NCI-H510A treated with DMSO at 0.1 percent for 48 hours (cell line): ENCODE measurements around the gene CRACR2A.

Experiments used
- DNase-seq: peaks from one replicate; lab custom pipeline; 2025; lab: John Stamatoyannopoulos, UW

Gene CRACR2A

DNA sequence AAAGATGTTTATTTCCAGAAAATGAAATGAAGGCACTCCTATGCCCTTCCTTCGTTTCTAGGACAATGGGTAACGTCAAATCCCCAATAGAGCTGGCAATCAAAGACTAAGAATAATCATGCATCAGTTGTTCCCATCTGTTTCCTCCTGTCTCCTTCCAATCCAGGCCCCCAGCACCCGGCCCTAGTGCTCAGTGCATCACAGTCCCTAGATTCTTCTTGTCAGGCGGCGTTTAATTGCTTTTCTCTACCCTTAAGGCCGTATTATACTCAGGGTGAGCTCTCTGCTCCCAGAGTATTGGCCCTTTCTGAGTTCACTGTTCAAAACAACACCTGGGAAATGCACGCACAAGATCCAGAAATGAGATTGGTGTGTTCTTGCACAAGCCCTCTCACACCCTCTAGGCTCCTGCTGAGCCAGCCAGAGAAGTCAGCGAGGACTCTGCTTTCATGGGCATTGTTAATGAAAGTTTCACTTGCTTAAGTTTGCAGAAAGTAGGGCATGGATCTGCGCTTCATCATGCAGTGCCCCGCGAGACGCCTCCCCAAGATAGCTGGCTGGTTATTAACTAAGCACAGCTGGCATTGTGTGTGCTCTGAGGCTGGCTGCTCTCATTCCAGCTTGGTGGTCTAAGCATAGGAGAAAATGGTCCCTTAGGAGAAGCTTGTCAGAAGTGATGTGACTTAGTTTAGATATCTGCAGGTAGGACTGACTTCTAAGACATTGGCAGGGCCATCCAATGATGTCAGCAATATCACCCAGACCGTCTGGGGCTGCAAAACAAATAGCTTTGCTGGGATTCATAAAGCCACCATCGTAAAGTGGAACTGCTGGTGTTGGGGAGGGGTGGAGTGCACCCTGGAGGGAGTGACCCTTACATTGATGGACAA, 28.7 kb downstream of the CRACR2A start:
- DNase-seq: no peak

DNA sequence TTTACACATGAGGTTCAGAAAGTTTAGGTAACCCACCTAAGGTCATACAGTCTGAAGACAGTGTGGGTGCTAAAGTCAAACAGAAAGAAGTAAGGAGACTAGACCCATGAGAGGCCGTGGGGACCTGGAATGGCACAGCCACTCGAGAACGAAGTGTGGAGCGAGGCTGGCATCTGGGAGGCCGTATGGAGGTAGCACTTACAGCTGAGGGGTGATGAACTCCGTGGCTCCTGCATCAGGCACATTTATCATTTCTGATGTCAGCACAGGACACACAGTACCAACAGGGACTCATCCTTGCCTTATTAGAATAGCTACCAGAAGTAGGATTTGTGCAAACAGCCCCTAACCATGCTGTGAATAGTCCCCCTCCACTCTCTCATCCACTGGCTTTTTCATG, 30.5 kb downstream of the CRACR2A start:
- no peak for DNase-seq

DNA sequence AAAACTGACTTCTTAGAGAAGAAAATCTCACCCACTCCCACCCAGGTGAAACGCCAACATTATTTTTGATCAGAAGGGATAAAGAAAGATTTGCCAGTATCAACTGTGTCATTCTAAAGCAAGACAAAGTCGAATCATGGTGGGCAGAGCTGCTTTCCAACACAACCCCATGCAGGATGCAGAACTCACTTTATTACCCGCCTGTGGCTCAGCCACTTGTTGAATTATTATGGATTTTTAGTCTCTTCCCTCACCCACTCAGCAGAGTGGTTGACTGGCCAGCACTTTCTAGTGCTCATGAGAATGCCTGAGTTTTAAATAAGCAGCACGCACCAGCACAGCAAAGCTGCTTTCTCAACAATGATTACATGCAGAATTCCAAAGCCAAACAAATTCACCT, 32.1 kb downstream of the CRACR2A start:
- no peak for DNase-seq

DNA sequence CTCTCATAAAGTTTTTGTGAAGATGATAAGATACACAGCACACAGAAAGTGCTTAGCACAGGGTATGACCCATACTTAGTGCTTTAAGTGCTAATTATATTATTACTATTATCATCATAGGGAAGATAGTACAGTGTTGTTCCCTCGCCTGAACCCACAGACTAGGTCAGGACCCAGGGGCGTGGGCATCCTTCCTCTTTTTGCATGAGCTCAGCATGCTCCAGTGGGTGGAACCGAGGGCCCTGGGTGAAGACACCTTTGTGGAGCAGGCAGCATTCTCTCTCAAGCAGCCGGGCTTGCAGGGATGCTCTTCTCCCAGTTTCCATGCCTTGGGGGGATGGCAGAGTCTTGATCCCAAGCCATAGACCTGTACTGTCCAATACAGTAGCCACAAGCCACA, 34.8 kb downstream of the CRACR2A start:
- DNase-seq: no peak

DNA sequence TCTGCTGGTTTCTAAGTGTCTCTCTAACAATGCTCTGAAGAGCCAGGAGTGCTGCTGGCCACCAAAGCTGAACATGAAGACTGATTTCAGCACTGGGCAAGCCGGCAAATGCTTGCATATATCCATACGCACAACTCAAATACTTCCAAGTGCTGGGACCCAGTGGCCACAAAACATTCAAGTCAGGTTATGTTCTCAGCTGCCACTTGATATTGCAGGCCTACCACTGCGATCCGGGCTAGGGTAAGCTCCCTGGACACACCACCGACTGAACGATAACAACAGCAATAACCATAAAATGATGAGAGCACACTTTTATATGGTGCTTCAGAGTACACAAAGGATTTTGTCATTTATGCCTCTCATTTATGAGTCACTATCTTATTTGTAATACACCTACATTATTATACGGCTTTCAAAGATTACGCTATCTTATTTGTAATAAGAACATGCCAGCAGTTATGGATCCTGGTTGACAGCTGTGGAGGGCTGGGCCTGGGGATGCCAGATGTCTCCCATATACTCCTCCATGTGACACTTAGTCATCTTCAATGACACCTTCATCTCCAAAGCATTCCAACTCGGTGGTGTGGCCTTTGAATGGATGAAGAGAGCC, 35.5 kb downstream of the CRACR2A start:
- DNase-seq: no peak

DNA sequence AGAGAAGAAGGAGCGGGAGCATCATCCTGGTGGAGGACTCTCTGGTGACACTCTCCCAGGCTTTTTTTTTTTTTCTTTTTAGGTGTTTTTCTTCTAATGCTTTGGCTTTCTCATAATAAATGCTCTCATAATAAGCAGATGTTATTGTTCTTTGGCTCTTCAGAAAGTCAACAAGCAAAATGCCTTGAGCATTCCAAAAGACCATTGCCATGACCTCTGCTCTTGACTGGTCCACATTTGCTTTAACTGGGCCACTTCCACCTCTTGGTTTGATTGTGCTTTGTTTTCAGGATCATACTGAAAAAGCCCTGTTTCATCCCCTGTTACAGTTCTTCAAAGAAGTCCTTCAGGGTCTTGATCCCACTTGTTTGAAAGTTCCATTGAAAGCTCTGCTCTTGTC, 36.9 kb downstream of the CRACR2A start:
- no peak for DNase-seq

DNA sequence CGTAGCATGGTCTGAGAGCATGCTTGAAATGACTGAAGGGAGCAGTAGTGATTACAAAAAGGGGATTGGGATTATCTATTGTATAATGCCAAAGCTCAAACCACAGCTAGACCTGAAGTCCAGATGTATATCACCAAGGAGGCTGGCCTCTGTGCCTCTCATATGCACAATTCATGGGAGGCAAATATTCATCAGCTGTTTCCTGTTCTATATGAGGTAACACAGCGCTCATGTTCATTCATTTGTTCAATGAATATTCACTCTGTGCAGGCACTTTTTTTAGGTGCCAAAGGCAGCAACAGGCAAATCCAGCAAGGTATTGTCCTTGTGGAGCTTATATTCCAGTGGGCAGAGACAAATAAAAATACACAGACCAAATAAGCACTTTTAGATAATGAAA, 39.0 kb downstream of the CRACR2A start:
- no peak for DNase-seq

DNA sequence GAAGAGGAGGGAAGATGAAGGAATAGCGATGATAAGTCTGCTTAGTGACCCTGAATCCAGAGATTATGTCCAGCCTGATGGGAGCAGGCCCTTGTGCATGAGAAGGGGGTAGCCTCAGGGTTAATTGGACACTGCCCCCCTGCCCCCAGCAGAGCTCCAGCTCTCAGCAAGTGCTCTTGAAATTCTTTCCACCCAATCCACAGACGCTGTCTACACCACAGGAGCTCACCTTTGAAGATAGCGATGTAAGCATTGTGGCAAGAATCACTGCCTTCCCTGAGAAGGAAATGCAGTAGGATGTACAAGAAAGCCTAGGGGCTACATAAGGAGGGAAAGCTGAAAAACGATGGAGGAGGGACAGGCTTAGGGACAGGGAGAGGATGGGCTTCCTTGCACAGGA, 39.4 kb downstream of the CRACR2A start:
- no peak for DNase-seq

DNA sequence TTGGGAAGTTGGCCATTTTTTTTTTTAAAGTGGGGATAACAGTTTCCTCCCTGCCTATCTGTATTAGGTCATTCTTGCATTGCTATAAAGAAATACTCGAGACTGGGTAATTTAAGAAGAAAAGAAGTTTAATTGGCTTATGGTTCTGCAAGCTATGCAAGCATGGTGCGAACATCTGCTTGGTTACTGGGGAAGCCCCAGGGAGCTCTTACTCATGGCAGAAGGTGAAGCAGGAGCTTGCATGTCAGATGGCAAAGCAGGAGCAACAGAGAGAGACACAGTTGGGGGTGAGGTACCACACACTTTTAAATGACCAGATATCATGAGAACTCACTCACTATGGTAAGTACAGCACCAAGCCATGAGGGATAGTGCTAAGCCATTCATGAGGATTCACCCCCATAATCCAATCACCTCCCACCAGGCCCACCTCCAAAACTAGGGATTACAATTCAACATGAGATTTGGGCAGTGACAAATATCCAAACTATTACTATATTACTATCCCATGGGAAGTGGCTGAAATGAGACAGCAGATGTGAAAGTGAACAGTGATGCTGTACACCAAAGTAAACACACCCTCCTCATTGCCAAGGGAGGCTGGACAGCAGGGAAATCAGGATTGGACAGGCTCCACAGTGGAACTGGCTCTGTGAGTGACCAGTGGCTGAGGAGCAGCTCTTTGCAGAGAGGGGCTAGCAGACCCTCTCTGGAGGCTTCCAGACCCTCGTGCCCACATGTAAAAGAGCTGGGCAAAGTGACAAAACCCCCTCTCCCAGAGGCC, 40.5 kb downstream of the CRACR2A start:
- DNase-seq: no peak

DNA sequence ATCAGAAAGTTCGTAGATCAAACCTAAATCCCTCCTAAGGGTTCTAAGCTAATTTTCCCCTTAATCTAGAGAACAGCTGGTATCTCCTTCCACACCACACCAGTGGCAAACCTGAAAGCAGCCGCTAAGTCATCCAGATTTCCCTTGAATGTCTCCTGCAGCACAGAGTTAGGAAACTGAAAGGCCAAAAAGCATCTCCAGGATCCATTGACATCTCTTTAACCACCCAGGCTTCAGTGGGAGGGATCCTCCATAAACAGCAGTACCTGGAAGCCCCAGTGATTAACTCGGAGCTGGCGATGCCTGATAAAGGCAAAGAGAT, 47.6 kb downstream of the CRACR2A start:
- DNase-seq: no peak

DNA sequence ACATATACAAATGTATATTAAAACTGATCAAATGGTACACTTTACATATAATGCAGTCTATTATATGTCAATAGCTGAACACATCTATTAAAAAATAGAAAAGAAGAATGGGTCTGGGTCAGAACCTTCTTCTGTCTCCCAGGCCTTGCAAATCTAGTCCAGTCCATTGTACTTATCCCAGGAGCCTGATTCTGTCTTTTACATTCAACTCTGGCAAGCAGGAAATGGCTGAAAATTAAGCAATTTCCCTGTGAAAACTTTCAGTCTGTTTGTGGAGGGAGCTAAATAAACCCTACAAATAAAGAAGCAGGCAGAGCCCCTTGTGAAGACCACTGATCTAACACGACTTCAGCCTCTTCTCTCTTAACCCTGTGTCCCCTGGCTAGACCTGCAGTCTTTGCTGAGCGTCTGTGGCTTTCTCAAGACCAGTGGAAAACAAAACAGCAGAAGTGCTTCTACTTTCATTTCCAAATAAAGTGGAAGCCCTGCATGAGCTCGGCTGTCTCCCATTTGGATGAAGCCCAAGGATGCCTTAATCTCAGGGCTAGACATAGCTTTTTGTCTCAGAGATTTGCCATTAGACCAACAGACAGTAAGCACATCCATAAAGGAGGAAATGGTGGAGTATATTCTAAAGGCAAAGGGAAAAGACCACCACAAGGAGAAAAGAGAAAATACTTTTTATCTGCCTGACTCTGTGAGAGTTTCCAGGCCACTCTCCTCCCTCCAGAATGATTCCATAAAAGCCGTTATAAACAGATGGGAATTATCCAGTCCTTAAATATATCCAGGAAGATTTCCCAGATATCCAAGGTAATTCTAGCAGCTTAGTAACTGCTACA, 48.2 kb downstream of the CRACR2A start:
- no peak for DNase-seq

DNA sequence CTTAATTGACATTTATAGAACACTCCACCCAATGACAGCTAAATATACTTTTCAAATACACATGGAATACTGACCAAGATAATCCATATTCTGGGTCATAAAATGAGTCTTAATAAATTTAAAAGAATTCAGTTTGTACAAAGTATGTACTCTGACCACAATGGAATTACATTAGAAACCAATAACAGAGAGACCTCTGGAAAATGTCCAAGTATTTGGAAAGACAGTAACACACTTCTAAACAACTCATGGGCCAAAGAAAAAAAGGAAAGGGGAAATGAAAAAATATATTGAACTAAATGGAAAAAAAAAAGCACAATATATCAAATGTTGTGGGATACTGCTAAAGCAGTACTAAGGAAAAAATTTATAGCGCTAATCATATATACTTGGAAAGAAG, 52.0 kb downstream of the CRACR2A start:
- no peak for DNase-seq

DNA sequence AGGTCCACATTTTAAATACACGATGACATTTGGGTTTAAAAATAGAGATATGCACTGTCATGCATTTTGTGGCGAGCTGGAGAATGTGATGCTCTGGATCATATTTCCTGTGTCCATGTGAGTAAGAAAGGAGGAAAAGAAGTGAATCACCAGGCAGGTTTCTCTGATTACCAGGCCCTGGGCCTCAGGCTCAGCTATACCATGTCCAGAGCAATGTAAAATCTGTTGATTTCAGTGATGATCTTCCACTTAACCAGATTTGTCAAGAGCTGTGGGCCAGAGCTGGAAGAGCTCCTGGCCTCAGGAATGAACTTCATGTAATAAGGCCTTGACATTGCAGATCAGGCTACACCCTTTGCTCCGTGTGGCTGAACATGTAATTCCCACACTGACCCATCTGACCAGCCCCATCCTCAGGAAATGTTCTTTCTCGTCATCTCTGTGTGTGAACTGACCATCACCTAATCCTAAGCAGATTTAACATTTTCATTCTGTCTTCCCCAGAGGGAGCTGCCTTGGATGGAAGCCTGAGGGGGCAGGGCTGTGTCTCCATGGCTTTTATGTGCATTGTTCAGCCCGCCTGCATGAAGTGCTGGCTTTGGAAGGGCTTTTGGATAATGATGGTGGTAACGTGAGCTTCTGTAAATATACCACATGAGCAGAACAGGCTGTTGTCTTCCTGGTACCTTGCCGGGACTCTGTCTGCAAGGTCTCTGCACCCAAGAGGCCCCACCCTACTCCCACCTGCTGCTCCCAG, 54.5 kb downstream of the CRACR2A start:
- peak; percentile 91 for DNase-seq

DNA sequence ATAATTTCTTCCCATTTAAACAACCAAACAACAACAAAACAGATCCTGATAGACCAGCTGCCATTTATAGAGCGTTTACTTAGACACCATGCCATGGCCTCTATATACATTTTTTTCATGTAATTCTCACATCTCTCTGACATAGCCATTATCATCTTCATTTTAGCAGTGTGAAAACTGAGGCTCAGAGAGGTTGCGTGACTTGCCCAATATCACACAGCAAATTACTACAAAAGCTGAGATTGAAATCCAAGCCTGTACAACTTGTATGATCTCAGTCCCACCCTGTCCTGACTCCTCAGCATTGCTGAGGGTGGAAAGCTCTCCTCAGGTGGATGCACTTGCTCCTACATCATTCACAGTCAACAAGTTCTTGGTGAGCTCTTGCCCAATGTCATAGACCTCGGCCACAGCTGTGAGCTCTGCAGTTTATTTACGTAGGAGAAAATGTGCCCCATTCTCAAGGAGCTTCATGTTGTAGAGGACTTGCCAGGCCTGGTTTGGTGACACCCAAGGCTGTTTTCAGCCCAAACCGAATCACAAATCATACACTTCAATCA, 55.5 kb downstream of the CRACR2A start:
- no peak for DNase-seq

DNA sequence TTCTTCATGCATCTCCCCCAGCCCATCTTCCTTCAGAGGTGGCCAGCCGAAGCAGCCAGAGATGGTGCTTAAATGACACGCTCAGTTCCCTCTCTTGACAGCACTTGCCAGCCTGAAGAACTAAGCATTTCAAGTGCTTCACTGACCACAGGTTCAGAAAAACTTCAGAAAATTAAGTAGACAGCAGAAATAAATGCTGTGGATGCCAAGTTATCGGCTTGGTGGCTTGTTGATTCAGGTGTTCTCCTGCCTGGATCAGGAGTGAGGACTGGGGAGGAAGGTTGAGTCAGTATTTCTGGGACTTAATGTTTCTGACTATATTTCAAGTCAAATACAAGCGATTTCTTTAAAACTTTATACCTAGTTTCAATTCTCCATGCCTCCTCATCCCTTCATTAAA, 58.2 kb downstream of the CRACR2A start:
- DNase-seq: no peak

DNA sequence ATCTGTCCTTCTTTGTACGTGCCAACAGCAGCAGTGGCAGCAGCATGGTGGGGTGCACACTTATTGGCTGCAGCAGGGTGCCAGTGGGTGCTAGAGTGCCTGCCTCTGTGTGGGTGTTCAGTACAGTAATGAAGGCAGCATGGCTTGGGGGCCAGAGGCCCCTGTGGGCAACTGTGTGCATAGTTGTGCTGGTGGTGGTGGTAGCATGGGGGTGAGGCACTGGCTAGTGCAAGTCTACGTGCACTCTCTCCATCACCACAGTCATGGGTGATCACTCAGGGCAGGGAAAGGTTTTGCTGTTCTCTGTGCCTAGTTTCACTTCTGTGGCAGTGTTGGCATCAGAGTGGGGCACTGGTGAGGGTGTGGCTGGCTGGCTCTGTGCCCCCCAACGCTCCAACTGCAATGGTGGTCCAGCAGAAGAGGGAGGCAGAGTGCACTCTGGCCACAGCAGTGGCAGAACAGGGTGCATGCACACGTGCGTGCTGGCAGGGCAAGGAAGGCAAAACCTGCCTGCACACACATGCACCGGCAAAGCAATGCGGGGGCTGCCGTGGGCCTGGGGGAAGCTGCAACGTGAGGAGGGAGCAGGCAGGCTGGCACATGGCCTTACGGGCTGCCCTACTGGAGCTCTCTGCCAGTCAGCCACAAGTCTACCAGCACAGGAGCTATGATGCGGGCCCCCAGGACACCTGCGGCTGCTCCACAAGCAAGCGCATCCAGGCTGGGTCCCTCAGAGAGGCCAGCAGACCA, 60.1 kb downstream of the CRACR2A start:
- DNase-seq: no peak

DNA sequence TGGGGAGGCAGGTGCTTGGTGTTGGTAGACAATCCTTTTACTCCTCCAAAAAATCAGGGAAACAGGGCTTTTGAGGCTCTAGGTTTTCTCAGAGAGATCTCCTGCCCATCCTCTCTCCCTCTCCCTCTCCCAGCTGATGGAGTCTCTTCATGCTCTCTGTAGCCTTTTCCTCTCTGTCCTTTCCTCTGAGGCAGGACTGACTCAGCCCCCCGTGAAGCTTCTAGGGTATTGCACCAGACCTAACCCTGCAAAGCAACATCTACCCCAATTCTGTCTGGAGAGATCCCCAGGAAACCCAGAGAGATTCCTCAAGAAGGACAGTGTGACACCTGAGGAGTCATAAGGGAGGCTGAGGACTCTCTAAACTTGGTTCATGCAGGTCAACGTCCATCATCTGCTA, 66.4 kb downstream of the CRACR2A start:
- no peak for DNase-seq

DNA sequence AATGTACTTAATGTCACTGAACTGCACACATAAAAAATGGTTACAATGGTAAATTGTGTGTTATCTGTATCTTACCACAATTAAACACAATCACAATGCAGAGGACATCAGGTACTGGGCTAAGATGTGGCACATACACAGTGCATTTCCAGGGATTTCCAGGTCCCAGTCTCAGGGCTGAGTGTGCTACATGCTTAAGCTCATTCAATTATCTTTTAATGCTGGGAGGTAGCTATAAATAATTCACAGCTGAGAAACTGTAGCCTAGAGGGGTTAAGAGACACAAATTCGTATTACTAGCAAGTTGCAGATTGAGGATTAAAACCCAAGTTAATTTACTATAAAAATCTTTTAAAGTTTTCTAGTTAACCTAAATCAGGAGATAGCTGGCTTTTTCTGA, 67.1 kb downstream of the CRACR2A start:
- DNase-seq: no peak

DNA sequence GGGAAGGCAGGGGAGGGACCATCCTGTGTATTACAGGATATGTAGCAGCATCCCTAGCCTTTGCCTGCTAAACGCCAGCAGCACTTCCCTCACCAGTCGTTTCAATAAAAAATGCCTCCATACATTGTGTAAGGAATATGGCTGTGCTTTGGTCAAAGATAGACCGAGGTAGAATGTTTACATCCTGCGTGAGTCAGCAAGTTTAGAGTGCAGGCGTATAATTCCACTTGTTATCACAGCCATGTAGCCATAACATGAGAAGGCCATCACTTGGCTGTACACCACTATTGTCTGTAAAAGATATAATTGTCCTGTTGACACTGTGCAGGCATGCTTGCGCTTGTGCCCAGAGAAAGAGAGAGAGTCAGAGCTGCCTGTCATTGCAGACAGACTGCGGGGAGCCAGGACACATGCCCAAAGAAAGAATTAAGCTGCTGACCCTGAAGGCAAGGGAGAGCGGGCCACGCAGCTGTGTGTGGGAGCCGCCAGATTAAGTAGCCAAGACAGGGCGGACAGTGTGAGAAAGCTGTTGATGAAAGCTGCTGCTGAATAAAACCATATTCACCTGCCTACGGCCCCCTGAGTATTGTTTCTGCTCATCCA, 68.4 kb downstream of the CRACR2A start:
- DNase-seq: peak; percentile 51

DNA sequence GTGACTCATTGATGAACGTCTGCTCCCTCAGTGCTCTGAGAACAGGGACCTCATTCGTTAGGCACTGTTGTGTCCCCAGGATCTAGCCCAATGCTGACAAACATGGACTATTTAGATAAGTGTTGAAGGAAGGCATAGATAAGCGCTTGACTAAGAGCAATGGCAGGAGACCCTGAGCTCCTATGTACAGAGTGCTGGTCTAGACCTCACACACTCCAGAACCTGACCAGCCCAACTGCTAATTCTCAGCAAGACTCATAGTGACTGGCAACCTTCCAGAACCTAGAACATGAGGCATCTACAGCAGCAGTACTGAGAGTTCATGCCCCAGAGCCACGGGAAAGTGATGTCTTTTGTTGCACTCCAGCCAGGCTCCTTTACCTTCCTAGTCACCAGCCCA, 69.2 kb downstream of the CRACR2A start:
- no peak for DNase-seq
